ENCODE results near the gene XIAP. TPM values are rescaled to one million over a fixed set of nuclear protein-coding genes. Genes with fewer than 3 reads are reported as not detected.

Gene XIAP
- total RNA-seq, 1 donor from 2014 or later: 35.3 TPM

GRCh38 chrX:123959281-123960063, 99.6 kb downstream of the XIAP start:
- TF ChIP-seq CTCF (IDR thresholded peaks at IDR 0.05; ENCODE audit: unreplicated experiment): no peak

GRCh38 chrX:123960956-123961267, 101.1 kb downstream of the XIAP start:
- Mint-ChIP-seq H3K36me3 (ENCODE audit: insufficient read depth) (peaks cover 3% of the 10 kb centered on the region), H3K27me3 (no peaks in the 10 kb centered on the region), H3K27ac (peak overlapping the region; percentile 98), H3K4me3 (ENCODE audit: low read depth) (peak overlapping the region; percentile 87), H3K4me1 (ENCODE audit: low read depth) (peaks cover 16% of the 10 kb centered on the region), H3K9me3 (ENCODE audit: low read depth) (peaks cover 7% of the 10 kb centered on the region)
- TF ChIP-seq CTCF (IDR thresholded peaks at IDR 0.05; ENCODE audit: unreplicated experiment): no peak
- DNase-seq (ENCODE audit: low spot score, unreplicated experiment): no peak

More at GRCh38 chrX:123959281-123960063, 99.6 kb downstream of the XIAP start:
- Mint-ChIP-seq H3K9me3 (ENCODE audit: low read depth) (peaks cover 4% of the 10 kb centered on the region), H3K27ac (peak overlapping the region; percentile 98), H3K4me3 (ENCODE audit: low read depth) (peak overlapping the region; percentile 87), H3K27me3 (no peaks in the 10 kb centered on the region), H3K36me3 (ENCODE audit: insufficient read depth) (peaks cover 2% of the 10 kb centered on the region), H3K4me1 (ENCODE audit: low read depth) (peaks cover 11% of the 10 kb centered on the region)
- no peak for DNase-seq (ENCODE audit: low spot score, unreplicated experiment)

DNA sequence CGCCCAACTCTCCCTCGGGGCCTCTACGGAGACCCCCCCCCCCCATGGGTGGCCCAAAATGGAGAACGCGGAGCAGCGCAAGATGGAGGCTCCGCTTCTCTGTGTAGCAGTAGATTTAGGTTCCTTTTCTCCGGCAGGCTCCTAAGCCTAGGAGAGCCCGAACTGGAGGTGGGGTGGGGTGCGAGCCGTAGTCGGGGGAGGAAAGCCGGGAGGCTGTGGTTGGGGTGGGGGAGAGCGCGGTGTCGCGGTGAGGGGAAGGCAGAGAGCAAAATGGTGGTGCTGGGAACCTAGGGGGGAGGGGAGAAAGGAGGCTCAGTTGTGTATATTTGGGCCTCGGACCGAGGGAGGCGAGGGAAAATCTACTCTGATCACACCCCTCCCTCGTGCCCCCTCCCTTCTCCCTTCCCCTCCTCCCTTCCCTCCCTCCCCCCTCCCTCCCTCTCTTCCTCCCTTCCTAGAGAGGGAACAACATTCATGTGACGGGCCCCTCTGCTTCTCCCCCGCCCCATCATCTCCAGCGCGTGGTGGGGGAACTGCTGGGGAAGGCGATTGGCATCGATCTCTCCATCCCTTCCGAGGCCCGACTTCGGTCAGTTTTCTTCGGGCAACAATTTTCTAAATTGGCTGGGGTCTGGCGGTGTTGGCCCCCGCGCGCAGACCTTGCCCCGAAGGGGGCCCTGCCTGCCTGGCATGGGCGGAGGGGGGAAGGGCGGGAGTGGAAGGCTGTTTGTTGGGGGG, 101.6 kb downstream of the XIAP start, which contains the start of gene STAG2:
TSS of gene STAG2 (plus strand) at position 439 of the 738 bp plus-strand sequence. CDS start 60,922 bp downstream, outside the sequence.
- Mint-ChIP-seq H3K4me1 (ENCODE audit: low read depth) (peaks cover 16% of the 10 kb centered on the region), H3K36me3 (ENCODE audit: insufficient read depth) (peaks cover 4% of the 10 kb centered on the region), H3K27me3 (no peaks in the 10 kb centered on the region), H3K9me3 (ENCODE audit: low read depth) (peaks cover 8% of the 10 kb centered on the region), H3K27ac (peak within 1 kb of the TSS; percentile 98), H3K4me3 (ENCODE audit: low read depth) (peak within 1 kb of the TSS; percentile 87)
- peak; percentile 54 for DNase-seq (ENCODE audit: low spot score, unreplicated experiment)
- TF ChIP-seq CTCF (IDR thresholded peaks at IDR 0.05; ENCODE audit: unreplicated experiment): no peak

DNA sequence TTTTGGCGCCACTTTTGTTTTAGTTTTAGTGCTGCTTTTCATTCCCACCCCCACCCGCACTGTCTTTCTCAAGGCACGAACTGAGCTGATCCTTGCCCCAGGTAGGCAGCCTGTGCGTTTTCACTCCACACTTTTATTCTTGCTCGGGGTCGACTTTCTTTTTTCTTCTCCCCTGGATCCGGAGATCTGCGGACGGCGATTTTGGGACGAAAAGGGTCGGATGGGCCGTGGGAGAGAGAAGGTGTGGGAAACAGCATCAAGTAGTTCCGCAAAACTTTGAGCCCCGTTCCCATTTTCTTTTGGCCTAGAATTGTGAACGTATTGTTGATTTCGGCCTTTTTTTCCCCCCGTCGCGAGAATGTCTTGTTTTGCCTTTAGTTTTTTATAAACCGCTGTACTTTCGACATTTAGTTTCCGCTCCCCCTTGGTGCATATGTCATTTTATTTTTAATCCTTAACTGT, 102.2 kb downstream of the XIAP start:
- Mint-ChIP-seq H3K9me3 (ENCODE audit: low read depth) (peaks cover 10% of the 10 kb centered on the region), H3K27ac (peak overlapping the region; percentile 98), H3K4me1 (ENCODE audit: low read depth) (peaks cover 16% of the 10 kb centered on the region), H3K36me3 (ENCODE audit: insufficient read depth) (peaks cover 4% of the 10 kb centered on the region), H3K27me3 (no peaks in the 10 kb centered on the region), H3K4me3 (ENCODE audit: low read depth) (peak overlapping the region; percentile 87)
- no peak for TF ChIP-seq CTCF (IDR thresholded peaks at IDR 0.05; ENCODE audit: unreplicated experiment)
- no peak for DNase-seq (ENCODE audit: low spot score, unreplicated experiment)

GRCh38 chrX:123962794-123963373, 103.0 kb downstream of the XIAP start:
- peak; percentile 55 for DNase-seq (ENCODE audit: low spot score, unreplicated experiment)
- TF ChIP-seq CTCF (IDR thresholded peaks at IDR 0.05; ENCODE audit: unreplicated experiment): no peak
- Mint-ChIP-seq H3K4me3 (ENCODE audit: low read depth) (peak overlapping the region; percentile 87), H3K27ac (peak overlapping the region; percentile 98), H3K4me1 (ENCODE audit: low read depth) (peaks cover 16% of the 10 kb centered on the region), H3K9me3 (ENCODE audit: low read depth) (peaks cover 10% of the 10 kb centered on the region), H3K36me3 (ENCODE audit: insufficient read depth) (peaks cover 4% of the 10 kb centered on the region), H3K27me3 (no peaks in the 10 kb centered on the region)

All from progenitor cell of endocrine pancreas (in vitro differentiated cells).